Measurements from ENCODE around the gene ZNF580. TPM values are rescaled to one million over a fixed set of nuclear protein-coding genes. Genes with fewer than 3 reads are reported as not detected.

ZNF580 gene
- total RNA-seq, 1 experiment from 2014 or later = 22.8 TPM

- H3K27me3 Mint-ChIP-seq (ENCODE audit: low read depth) = peaks cover 1% of the 10 kb centered on the region; the same call in 1 of the 2 replicates
- H3K9me3 Mint-ChIP-seq = peaks cover 0 to 3% of the 10 kb centered on the region in 2 experiments; a peak in 3 of 5 replicates
Measured at GRCh38 chr19:55647732-55648584, 7.2 kb downstream of the ZNF580 start, which contains the start of gene CCDC106. Gene CCDC106, plus strand, starts transcription at chr19:55648212. Its CDS starts 835 bp downstream, at chr19:55649047.

More at GRCh38 chr19:55647732-55648584, 7.2 kb downstream of the ZNF580 start, which contains the start of gene CCDC106:
- peaks cover 19 to 33% of the 10 kb centered on the region in 2 experiments for H3K4me1 Mint-ChIP-seq
- Histone ChIP-seq H3K9me3 (ENCODE audit: control insufficient read depth, low read depth, low read length) (no peaks in the 10 kb centered on the region), H3K23ac (ENCODE audit: insufficient read length, low read depth, low read length) (no peak within 1 kb of the TSS), H3K79me2 (ENCODE audit: insufficient read depth, low read length) (peaks cover 7% of the 10 kb centered on the region; the same call in 1 of the 2 replicates), H2BK12ac (ENCODE audit: insufficient read length, low read depth, low read length) (no peak within 1 kb of the TSS), H3K79me1 (ENCODE audit: insufficient read depth, low read depth, low read length, poor library complexity, severe bottlenecking) (peaks cover 3% of the 10 kb centered on the region), H3T11ph (ENCODE audit: low read length) (no peak within 1 kb of the TSS), H4K5ac (ENCODE audit: insufficient read length, low read depth, low read length) (no peak within 1 kb of the TSS), H3K4me2 (ENCODE audit: insufficient read depth, insufficient read length, low read length) (peak within 1 kb of the TSS; percentile 91), H3K4me1 (ENCODE audit: insufficient read depth, low read length) (no peaks in the 10 kb centered on the region), H3K27me3 (ENCODE audit: insufficient read depth, low read length) (no peaks in the 10 kb centered on the region), H3K56ac (ENCODE audit: insufficient read length, low read depth, low read length) (no peak within 1 kb of the TSS), H3K14ac (ENCODE audit: insufficient read depth, low read length) (peak within 1 kb of the TSS; percentile 97), H3K23me2 (ENCODE audit: insufficient read length, low read depth, low read length, poor library complexity, severe bottlenecking) (peaks cover 25% of the 10 kb centered on the region), H3K4ac (ENCODE audit: low read depth, low read length) (no peak within 1 kb of the TSS), H4K91ac (ENCODE audit: insufficient read length, low read depth, low read length) (no peak within 1 kb of the TSS), H3K9ac (ENCODE audit: extremely low read depth, insufficient read length, low read length) (peak within 1 kb of the TSS; percentile 63), H3K27ac (ENCODE audit: insufficient read length, low read depth, low read length) (no peak within 1 kb of the TSS), H4K8ac (replicated peaks; ENCODE audit: insufficient read length, low read depth, low read length) (no peak within 1 kb of the TSS), H2BK120ac (ENCODE audit: low read depth, low read length, poor library complexity, severe bottlenecking) (no peak within 1 kb of the TSS), H2AK5ac (ENCODE audit: insufficient read length, low read length) (no peak within 1 kb of the TSS), H2AFZ (ENCODE audit: low read length) (no peak within 1 kb of the TSS), H3K18ac (ENCODE audit: insufficient read length, low read depth, low read length) (peak within 1 kb of the TSS; percentile 96), H4K20me1 (ENCODE audit: control insufficient read depth, insufficient read depth, insufficient read length) (peaks cover 5% of the 10 kb centered on the region), H2BK20ac (ENCODE audit: low read depth, low read length, poor library complexity, severe bottlenecking) (no peak within 1 kb of the TSS), H2BK15ac (ENCODE audit: low read depth, low read length) (no peak within 1 kb of the TSS; the same call in 1 of the 2 replicates), H2BK5ac (ENCODE audit: insufficient read length, low read length) (no peak within 1 kb of the TSS)
- no peak for TF ChIP-seq CTCF (conservative IDR thresholded peaks at IDR 0.05)
- peaks cover 21 to 57% (median 46%) of the 10 kb centered on the region in 3 experiments for H3K36me3 Mint-ChIP-seq (ENCODE audit: insufficient read depth in 1 of 3, low read depth in 3 of 3)
- no CpG with 5 or more reads among the region's 87 CpGs for WGBS (ENCODE audit: extremely low coverage, insufficient read length, low lambda C conversion rate)
- H3K27ac Mint-ChIP-seq = peak within 1 kb of the TSS; percentile 85 to 97 (median 90); a peak in 6 of 7 replicates
- DNase-seq = peak; percentile 86
- H3K4me3 Mint-ChIP-seq = peak within 1 kb of the TSS; percentile 76 to 89
